Endothelial cell of umbilical vein (primary cell): ENCODE measurements around the gene SEPTIN3. TPM values are rescaled to one million over a fixed set of nuclear protein-coding genes. Genes with fewer than 3 reads are reported as not detected.

ENCODE experiments used
- BruUV-seq: library from RNA; stranded (reverse); fragments of 400-500 nt; replicated peaks from 2 replicates; lab custom pipeline; 2021; lab: Mats Ljungman, UMichigan
- CTCF ChIA-PET: fragments of 300-600, 350-600 bp; sonication (Branson Sonifier 250); formaldehyde crosslinking; loops from one replicate; lab custom pipeline; 2021; ENCODE audit warnings: antibody characterized with exemption, inconsistent platforms; lab: Charles Lee
- POLR2A ChIA-PET: fragments of 300-600, 350-600 bp; sonication (Branson Sonifier 250); formaldehyde crosslinking; loops from one replicate; lab custom pipeline; 2021; ENCODE audit warnings: antibody characterized with exemption, inconsistent platforms; lab: Charles Lee
- DNase-seq: peaks from one replicate; pipeline ENCODE4 v3.0.0-alpha.2; 2011; ENCODE audit warnings: low read depth, low spot score
- FAIRE-seq: peaks from 2 replicates; lab custom pipeline; 2011; peaks lifted over from hg19 to GRCh38; lab: Jason Lieb, UNC
- H2AFZ ChIP-seq: 2 replicates; pipeline ENCODE4 v1.6.0; 2012; ENCODE audit warnings: low read depth, low read length, control low read depth, inconsistent platforms
- H3K27ac ChIP-seq: 2 replicates; pipeline ENCODE4 v1.5.1; 2011; ENCODE audit warnings: low read depth, mild to moderate bottlenecking, control low read depth, low read length, moderate library complexity; ENCODE audit not compliant: insufficient read depth
- H3K27me3 ChIP-seq, 2 experiments: 2 replicates each; pipeline versions ENCODE4 v1.6.0 to v1.6.1; 2011; ENCODE audit warnings: low read length in 2 of 2, mixed read lengths in 1 of 2; ENCODE audit not compliant: control insufficient read depth in 2 of 2, insufficient read depth in 2 of 2
- H3K36me3 ChIP-seq, 2 experiments: 2 replicates in 1 of 2; 3 replicates in 1 of 2; pipeline ENCODE4 v1.5.1; 2011; ENCODE audit warnings: low read length in 2 of 2, mild to moderate bottlenecking in 1 of 2, moderate library complexity in 1 of 2; ENCODE audit not compliant: control insufficient read depth in 2 of 2, insufficient read depth in 2 of 2; ENCODE audit errors: extremely low read depth in 1 of 2
- H3K4me1 ChIP-seq: 3 replicates; pipeline ENCODE4 v1.5.1; 2011; ENCODE audit warnings: mild to moderate bottlenecking, low read length; ENCODE audit not compliant: control insufficient read depth, insufficient read depth; ENCODE audit errors: extremely low read depth
- H3K4me2 ChIP-seq: 2 replicates; pipeline ENCODE4 v1.6.1; 2011; ENCODE audit warnings: low read length, control low read depth, mixed read lengths; ENCODE audit not compliant: insufficient read depth
- H3K4me3 ChIP-seq, 3 experiments: fragments of 200-600 bp in 1 of 3; sonication (generic), shearing (Covaris generic) in 1 of 3; replicated peaks in 1 of 3; 2 replicates each; pipeline ENCODE4 v1.5.1; 2011 to 2016; ENCODE audit warnings: control low read depth in 3 of 3, low read length in 3 of 3, mild to moderate bottlenecking in 2 of 3, inconsistent platforms in 1 of 3, low read depth in 1 of 3, moderate library complexity in 1 of 3; ENCODE audit not compliant: insufficient read depth in 1 of 3
- H3K79me2 ChIP-seq: 2 replicates; pipeline ENCODE4 v1.6.0; 2012; ENCODE audit warnings: low read length, inconsistent platforms; ENCODE audit not compliant: control insufficient read depth, insufficient read depth
- H3K9ac ChIP-seq: replicated peaks from 2 replicates; pipeline ENCODE3; 2011; ENCODE audit warnings: low read length, control low read depth; ENCODE audit not compliant: insufficient read depth; ENCODE audit errors: extremely low read depth
- H3K9me1 ChIP-seq: replicated peaks from 3 replicates; pipeline ENCODE4 v1.6.0; 2011; ENCODE audit warnings: mild to moderate bottlenecking, low read length; ENCODE audit not compliant: control insufficient read depth, insufficient read depth; ENCODE audit errors: extremely low read depth
- H3K9me3 ChIP-seq: replicated peaks from 2 replicates; pipeline ENCODE4 v1.5.1; 2012; ENCODE audit warnings: low read length, inconsistent platforms; ENCODE audit not compliant: control insufficient read depth, insufficient read depth
- H4K20me1 ChIP-seq: replicated peaks from 2 replicates; pipeline ENCODE3; 2011; ENCODE audit warnings: mild to moderate bottlenecking, low read length; ENCODE audit not compliant: control insufficient read depth, insufficient read depth; ENCODE audit errors: extremely low read depth
- EZH2 ChIP-seq: IDR thresholded peaks from 2 replicates; pipeline ENCODE4 v1.6.1; 2012; ENCODE audit warnings: borderline replicate concordance, low read depth, mild to moderate bottlenecking, moderate library complexity, low read length, inconsistent platforms; ENCODE audit not compliant: severe bottlenecking
- JUN ChIP-seq: IDR thresholded peaks from 2 replicates; pipeline ENCODE4 v1.6.1; 2011; ENCODE audit warnings: borderline replicate concordance, low read depth; ENCODE audit not compliant: insufficient read length, insufficient read depth
- MAX ChIP-seq: IDR thresholded peaks from 2 replicates; pipeline ENCODE4 v1.6.1; 2011; ENCODE audit not compliant: insufficient read depth, insufficient read length
- MYC ChIP-seq: IDR thresholded peaks from one replicate; pipeline ENCODE4 v1.6.1; 2011; ENCODE audit warnings: mild to moderate bottlenecking, low read depth, low read length
- POLR2A ChIP-seq: IDR thresholded peaks from 2 replicates; pipeline ENCODE4 v1.6.1; 2012; ENCODE audit warnings: low read depth, mild to moderate bottlenecking, control low read depth, low read length
- POLR2AphosphoS5 ChIP-seq: IDR thresholded peaks from 2 replicates; pipeline ENCODE4 v1.6.1; 2012; ENCODE audit warnings: low read depth, mild to moderate bottlenecking, control low read depth, low read length, moderate library complexity; ENCODE audit not compliant: insufficient read depth
- dilution Hi-C: fragments of 300-500 bp; cut with MboI; formaldehyde crosslinking; loops from one replicate; pipeline ENCODE4 v1.15.0; 2019; ENCODE audit warnings: low sequenced_read_pairs; ENCODE audit not compliant: extremely low pct_ligation_motif_present
- intact Hi-C: fragments of 100-400 bp; cut with micrococcal nuclease; formaldehyde crosslinking; loops from one replicate; pipeline ENCODE4 v1.10.0; 2022
- polyA plus RNA-seq, 4 experiments: library from polyadenylated mRNA; depleted of rRNA in 3 of 4; stranded (reverse) in 3 of 4; unstranded in 1 of 4; fragments of >200 nt; gene quantifications; 2 replicates each; pipeline versions ENCODE4 v1.2.1 to v1.2.3, GENCODE V29; 2011 to 2012; ENCODE audit warnings: missing spikeins in 1 of 4
- total RNA-seq: library from RNA; stranded (reverse); gene quantifications from 2 replicates; pipeline ENCODE4 v1.2.3, GENCODE V29; 2021
- TF ChIP-seq, protein P1 (sequence below), 2 donors: IDR thresholded peaks; 1 replicate in 1 of 2; 2 replicates in 1 of 2; pipeline ENCODE4 v1.5.1; 2011; ENCODE audit warnings: low read length in 2 of 2, mild to moderate bottlenecking in 2 of 2, moderate library complexity in 2 of 2, control low read depth in 1 of 2, inconsistent platforms in 1 of 2, low read depth in 1 of 2; ENCODE audit not compliant: insufficient read depth in 1 of 2; ENCODE audit errors: extremely low read depth in 1 of 2

SEPTIN3 gene
- total and polyA plus RNA-seq, 2 donors (not counting 3 experiments of a cell fraction or from before 2014, with no cell fraction given) = 0.08 to 0.18 TPM

DNA sequence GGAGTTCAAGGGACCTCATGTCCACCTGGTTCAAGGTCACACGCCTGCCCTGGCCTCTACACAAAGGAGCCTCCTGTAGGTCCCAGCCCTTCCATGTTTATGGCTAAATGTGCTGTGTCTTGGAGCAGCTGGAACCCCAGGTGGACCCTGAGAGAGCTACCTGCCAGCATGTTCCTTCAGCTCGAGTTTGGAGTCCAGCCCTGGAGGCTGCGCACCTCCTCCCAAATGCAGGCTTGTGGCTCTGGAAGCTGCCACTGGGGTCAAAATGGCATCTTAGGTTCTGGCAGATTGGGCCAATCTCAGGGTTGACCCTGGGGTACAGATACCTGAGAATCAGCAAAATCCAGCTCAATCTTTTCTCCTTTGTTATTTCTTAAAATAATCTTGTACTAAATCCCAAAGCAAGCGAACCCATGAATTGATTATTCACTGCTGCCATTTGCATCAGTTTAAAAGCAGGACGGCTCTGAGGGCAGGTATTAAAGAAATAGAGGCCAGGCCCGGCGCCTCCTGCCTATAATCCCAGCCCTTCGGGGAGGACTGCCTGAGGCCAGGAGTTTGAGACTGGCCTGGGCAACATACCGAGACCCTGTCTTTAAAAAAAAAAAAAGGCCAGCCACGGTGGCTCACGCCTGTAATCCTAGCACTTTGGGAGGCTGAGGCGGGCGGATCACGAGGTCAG lies 45.5 kb upstream of the SEPTIN3 start:
- FAIRE-seq (no peak), DNase-seq (no peak)
- ChIA-PET CTCF (interaction anchor here (1.1 to 5.6 kb wide), 5 partner anchors 9 to 227 kb away, joined by 3 to 62 read pairs (median 27); partner anchors contain the start of gene SHISA8), POLR2A (no interaction called here)
- no peak overlapping the region for H2AFZ ChIP-seq
- no peak overlapping the region for H3K4me3 ChIP-seq
- dilution Hi-C loops = no loop called here
- H3K36me3 ChIP-seq = no peaks in the 10 kb centered on the region
- peaks cover 10% of the 10 kb centered on the region for H3K4me1 ChIP-seq
- no peaks in the 10 kb centered on the region for H3K9me1 ChIP-seq
- H4K20me1 ChIP-seq = no peaks in the 10 kb centered on the region
- no peaks in the 10 kb centered on the region for H3K79me2 ChIP-seq
- intact Hi-C loops = no loop called here
- H3K27me3 ChIP-seq = peaks cover 9 to 14% of the 10 kb centered on the region in 2 experiments
- no peak overlapping the region for H3K9ac ChIP-seq
- H3K4me2 ChIP-seq = no peak overlapping the region
- H3K27ac ChIP-seq = no peak overlapping the region
- no TSS peak for BruUV-seq
- no peaks in the 10 kb centered on the region for H3K9me3 ChIP-seq
- TF ChIP-seq MYC = no peak
- no peak for TF ChIP-seq POLR2AphosphoS5
- no peak for TF ChIP-seq JUN
- TF ChIP-seq POLR2A = no peak
- TF ChIP-seq MAX = no peak

- Histone ChIP-seq H3K9ac (no peak overlapping the region), H3K9me3 (no peaks in the 10 kb centered on the region), H3K4me2 (no peak overlapping the region), H4K20me1 (no peaks in the 10 kb centered on the region), H3K27me3 (peaks cover 9 to 14% of the 10 kb centered on the region in 2 experiments), H3K27ac (no peak overlapping the region), H3K4me1 (peaks cover 4% of the 10 kb centered on the region), H3K9me1 (no peaks in the 10 kb centered on the region), H2AFZ (peak overlapping the region; percentile 46), H3K4me3 (peak overlapping the region in 1 of 3 experiments; percentile 19), H3K79me2 (no peaks in the 10 kb centered on the region), H3K36me3 (no peaks in the 10 kb centered on the region)
- intact Hi-C loops (loop anchor here (2.0 kb wide), 1 partner anchor 15 kb away; no protein-coding TSS in a partner anchor), dilution Hi-C loops (no loop called here)
- no peak for FAIRE-seq
- ChIA-PET POLR2A (no interaction called here), CTCF (interaction anchor here (0.6 to 5.6 kb wide), 33 partner anchors 8 to 518 kb away, joined by 3 to 62 read pairs (median 5); partner anchors contain the start of genes CCDC134, CENPM, SHISA8 and SREBF2)
- BruUV-seq = no TSS peak
- peak; percentile 49 for DNase-seq
- no peak for TF ChIP-seq MYC
- peak; percentile 85 for TF ChIP-seq EZH2
- TF ChIP-seq, protein P1, sequence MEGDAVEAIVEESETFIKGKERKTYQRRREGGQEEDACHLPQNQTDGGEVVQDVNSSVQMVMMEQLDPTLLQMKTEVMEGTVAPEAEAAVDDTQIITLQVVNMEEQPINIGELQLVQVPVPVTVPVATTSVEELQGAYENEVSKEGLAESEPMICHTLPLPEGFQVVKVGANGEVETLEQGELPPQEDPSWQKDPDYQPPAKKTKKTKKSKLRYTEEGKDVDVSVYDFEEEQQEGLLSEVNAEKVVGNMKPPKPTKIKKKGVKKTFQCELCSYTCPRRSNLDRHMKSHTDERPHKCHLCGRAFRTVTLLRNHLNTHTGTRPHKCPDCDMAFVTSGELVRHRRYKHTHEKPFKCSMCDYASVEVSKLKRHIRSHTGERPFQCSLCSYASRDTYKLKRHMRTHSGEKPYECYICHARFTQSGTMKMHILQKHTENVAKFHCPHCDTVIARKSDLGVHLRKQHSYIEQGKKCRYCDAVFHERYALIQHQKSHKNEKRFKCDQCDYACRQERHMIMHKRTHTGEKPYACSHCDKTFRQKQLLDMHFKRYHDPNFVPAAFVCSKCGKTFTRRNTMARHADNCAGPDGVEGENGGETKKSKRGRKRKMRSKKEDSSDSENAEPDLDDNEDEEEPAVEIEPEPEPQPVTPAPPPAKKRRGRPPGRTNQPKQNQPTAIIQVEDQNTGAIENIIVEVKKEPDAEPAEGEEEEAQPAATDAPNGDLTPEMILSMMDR (IDR thresholded peaks at IDR 0.05; ENCODE audit: extremely low read depth in 1 of 2, insufficient read depth in 1 of 2, low read depth in 1 of 2, low read length in 2 of 2) = peak; percentile 74 to 78
Observed at GRCh38 chr22:41925783-41926460, 43.3 kb upstream of the SEPTIN3 start.
